KBM-7 (cell line): ENCODE measurements around the gene CABCOCO1.
"Not testable (repeated sequence)": the region's sequence is repeated elsewhere in the genome, so short reads cannot be mapped to it uniquely, and the experiment has no call there.

Experiments
- DNase-seq: peaks from one replicate; pipeline ENCODE4 v3.0.0-alpha.2; 2015
- in situ Hi-C: fragments of 300-500 bp; cut with MboI; formaldehyde crosslinking; loops from 2 replicates; pipeline ENCODE4 v1.14.3; 2020; ENCODE audit warnings: low sequenced_read_pairs, low pct_unique_long_range_greater_than_20kb, mixed read lengths

Gene CABCOCO1

GRCh38 chr10:61640856-61641255 lies 21.9 kb upstream of the CABCOCO1 start:
- in situ Hi-C loops, result no loop called here
- no peak for DNase-seq

- DNase-seq, result no peak
- in situ Hi-C loops, result no loop called here
Measured at GRCh38 chr10:61642150-61642571, 20.6 kb upstream of the CABCOCO1 start.

- no peak for DNase-seq
- in situ Hi-C loops, result no loop called here
Measured at GRCh38 chr10:61642676-61643075, 20.1 kb upstream of the CABCOCO1 start.

- DNase-seq, result no peak
- in situ Hi-C loops, result no loop called here
Measured at GRCh38 chr10:61643316-61643751, 19.4 kb upstream of the CABCOCO1 start.

- DNase-seq, result no peak
- in situ Hi-C loops, result no loop called here
Measured at GRCh38 chr10:61653699-61654098, 9.0 kb upstream of the CABCOCO1 start.

- DNase-seq, result no peak
- in situ Hi-C loops, result no loop called here
Measured at GRCh38 chr10:61655335-61655851, 7.3 kb upstream of the CABCOCO1 start.

- in situ Hi-C loops, result no loop called here
- no peak for DNase-seq
Measured at GRCh38 chr10:61663466-61663865, 737 bp downstream of the CABCOCO1 start.

GRCh38 chr10:61664985-61665384 lies 2.3 kb downstream of the CABCOCO1 start:
- no peak for DNase-seq

GRCh38 chr10:61669161-61669725 lies 6.5 kb downstream of the CABCOCO1 start:
- no peak for DNase-seq
- in situ Hi-C loops, result no loop called here

More at GRCh38 chr10:61664985-61665384, 2.3 kb downstream of the CABCOCO1 start:
- in situ Hi-C loops, result no loop called here

GRCh38 chr10:61669849-61670248 lies 7.1 kb downstream of the CABCOCO1 start:
- in situ Hi-C loops, result no loop called here
- no peak for DNase-seq

GRCh38 chr10:61673360-61673759 lies 10.6 kb downstream of the CABCOCO1 start:
- in situ Hi-C loops, result no loop called here
- no peak for DNase-seq

- DNase-seq, result no peak
- in situ Hi-C loops, result no loop called here
Measured at GRCh38 chr10:61682323-61682722, 19.6 kb downstream of the CABCOCO1 start.

GRCh38 chr10:61683319-61683718 lies 20.6 kb downstream of the CABCOCO1 start:
- DNase-seq, result no peak
- in situ Hi-C loops, result no loop called here

GRCh38 chr10:61684894-61685507 lies 22.3 kb downstream of the CABCOCO1 start:
- in situ Hi-C loops, result no loop called here
- no peak for DNase-seq

- in situ Hi-C loops, result no loop called here
- no peak for DNase-seq
Measured at GRCh38 chr10:61688551-61689308, 26.0 kb downstream of the CABCOCO1 start.

- in situ Hi-C loops, DNase-seq: not testable (repeated sequence)
Measured at GRCh38 chr10:61691667-61692066, 28.9 kb downstream of the CABCOCO1 start.

- in situ Hi-C loops, result no loop called here
- no peak for DNase-seq
Measured at GRCh38 chr10:61692447-61693010, 29.8 kb downstream of the CABCOCO1 start.

GRCh38 chr10:61698968-61699655 lies 36.4 kb downstream of the CABCOCO1 start:
- in situ Hi-C loops, result no loop called here

GRCh38 chr10:61701055-61701705 lies 38.5 kb downstream of the CABCOCO1 start:
- no peak for DNase-seq
- in situ Hi-C loops, result no loop called here

More at GRCh38 chr10:61698968-61699655, 36.4 kb downstream of the CABCOCO1 start:
- DNase-seq, result no peak
